CD8-positive, alpha-beta memory T cell (primary cell): ENCODE results near the gene KCNJ6. TPM values are rescaled to one million over a fixed set of nuclear protein-coding genes. Genes with fewer than 3 reads are reported as not detected.

Experiments
- CTCF ChIA-PET: fragments of 350-600 bp; sonication (Branson Sonifier 250); formaldehyde crosslinking; loops from one replicate; lab custom pipeline; 2021; ENCODE audit warnings: antibody characterized with exemption; lab: Charles Lee
- POLR2A ChIA-PET: fragments of 350-600 bp; sonication (Branson Sonifier 250); formaldehyde crosslinking; loops from one replicate; lab custom pipeline; 2021; ENCODE audit warnings: antibody characterized with exemption; lab: Charles Lee
- DNase-seq, 5 donors: peaks; one replicate each; pipeline versions ENCODE4 v3.0.0 to v3.0.0-alpha.2; 2020 to 2022; ENCODE audit warnings: mixed read lengths in 1 of 5
- H3K27ac ChIP-seq: one replicate; pipeline ENCODE4 v1.7.0; 2013; ENCODE audit warnings: low read depth, mild to moderate bottlenecking, low read length, moderate library complexity
- H3K27me3 ChIP-seq: 2 replicates; pipeline ENCODE4 v1.7.0; 2013; ENCODE audit warnings: low read length, mild to moderate bottlenecking; ENCODE audit not compliant: insufficient read depth, poor library complexity, severe bottlenecking
- H3K36me3 ChIP-seq: 2 replicates; pipeline ENCODE4 v1.7.0; 2013; ENCODE audit warnings: mild to moderate bottlenecking, low read length, moderate library complexity; ENCODE audit not compliant: insufficient read depth
- H3K4me1 ChIP-seq: 2 replicates; pipeline ENCODE4 v1.7.0; 2013; ENCODE audit warnings: mild to moderate bottlenecking, low read length, moderate library complexity; ENCODE audit not compliant: insufficient read depth
- H3K4me3 ChIP-seq: 2 replicates; pipeline ENCODE4 v1.7.0; 2013; ENCODE audit warnings: mild to moderate bottlenecking, low read length
- H3K9me3 ChIP-seq: 2 replicates; pipeline ENCODE4 v1.7.0; 2013; ENCODE audit warnings: mild to moderate bottlenecking, low read length
- H3K27ac Mint-ChIP-seq, 8 donors: one replicate each; pipeline ENCODE4 v1.8.0; 2020 to 2021; ENCODE audit warnings: mixed read lengths in 8 of 8, mild to moderate bottlenecking in 6 of 8, inconsistent platforms in 3 of 8, moderate library complexity in 3 of 8
- H3K27me3 Mint-ChIP-seq, 2 donors: one replicate each; pipeline ENCODE4 v1.8.0; 2020 to 2021; ENCODE audit warnings: mixed read lengths in 2 of 2, mild to moderate bottlenecking in 1 of 2, moderate library complexity in 1 of 2
- H3K36me3 Mint-ChIP-seq, 3 donors: one replicate each; pipeline ENCODE4 v1.8.0; 2020 to 2021; ENCODE audit warnings: mixed read lengths in 3 of 3, inconsistent platforms in 1 of 3, mild to moderate bottlenecking in 1 of 3
- H3K4me1 Mint-ChIP-seq, 3 donors: one replicate each; pipeline ENCODE4 v1.8.0; 2020 to 2021; ENCODE audit warnings: mixed read lengths in 3 of 3, inconsistent platforms in 1 of 3, mild to moderate bottlenecking in 1 of 3
- H3K4me3 Mint-ChIP-seq, 7 donors: one replicate each; pipeline ENCODE4 v1.8.0; 2020 to 2021; ENCODE audit warnings: mixed read lengths in 7 of 7, mild to moderate bottlenecking in 6 of 7, moderate library complexity in 4 of 7, inconsistent platforms in 2 of 7
- H3K9me3 Mint-ChIP-seq, 5 donors: one replicate each; pipeline ENCODE4 v1.8.0; 2020 to 2022; ENCODE audit warnings: mixed read lengths in 5 of 5, mild to moderate bottlenecking in 3 of 5, moderate library complexity in 2 of 5, inconsistent platforms in 1 of 5
- polyA plus RNA-seq: library from polyadenylated mRNA; unstranded; fragments of 300-500 nt; fragmentation: Illumina TruSeq; gene quantifications from one replicate; pipeline ENCODE4 v1.2.3, GENCODE V29; 2021
- total RNA-seq, 2 experiments: library from RNA; stranded (reverse); gene quantifications; one replicate each; pipeline ENCODE4 v1.2.3, GENCODE V29; 2021

Gene KCNJ6
- total and polyA plus RNA-seq, 3 experiments from 2014 or later: not detected

DNA sequence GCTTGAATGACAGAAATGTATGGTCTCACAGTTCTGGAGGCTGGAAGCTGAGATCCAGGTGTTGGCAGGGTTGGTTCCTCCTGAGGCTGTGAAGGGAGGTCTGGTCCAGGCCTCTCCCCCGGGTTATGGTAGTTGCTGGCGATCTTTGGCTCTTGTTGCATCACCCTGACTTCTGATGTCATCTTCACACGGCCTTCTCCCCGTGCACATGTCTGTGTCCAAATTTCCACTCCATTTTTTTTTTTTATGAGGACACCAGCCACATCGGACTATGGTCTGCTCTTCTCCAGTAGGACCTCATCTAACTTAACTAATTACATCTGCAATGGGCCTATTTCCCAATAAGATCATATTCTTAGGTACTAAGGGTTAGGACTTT lies 232.2 kb downstream of the KCNJ6 start:
- peak overlapping the region in 1 of 8 donors; percentile 36 for H3K27ac Mint-ChIP-seq
- Histone ChIP-seq H3K36me3 (no peaks in the 10 kb centered on the region), H3K4me3 (no peak overlapping the region), H3K4me1 (no peaks in the 10 kb centered on the region), H3K9me3 (no peaks in the 10 kb centered on the region), H3K27me3 (no peaks in the 10 kb centered on the region), H3K27ac (no peak overlapping the region)
- CTCF ChIA-PET: no interaction called here
- H3K4me3 Mint-ChIP-seq: no peak overlapping the region
- POLR2A ChIA-PET: no interaction called here
- no peaks in the 10 kb centered on the region for H3K9me3 Mint-ChIP-seq
- H3K27me3 Mint-ChIP-seq: peaks cover 8 to 37% of the 10 kb centered on the region in 2 donors
- H3K36me3 Mint-ChIP-seq: no peaks in the 10 kb centered on the region
- H3K4me1 Mint-ChIP-seq: no peaks in the 10 kb centered on the region
- no peak for DNase-seq

DNA sequence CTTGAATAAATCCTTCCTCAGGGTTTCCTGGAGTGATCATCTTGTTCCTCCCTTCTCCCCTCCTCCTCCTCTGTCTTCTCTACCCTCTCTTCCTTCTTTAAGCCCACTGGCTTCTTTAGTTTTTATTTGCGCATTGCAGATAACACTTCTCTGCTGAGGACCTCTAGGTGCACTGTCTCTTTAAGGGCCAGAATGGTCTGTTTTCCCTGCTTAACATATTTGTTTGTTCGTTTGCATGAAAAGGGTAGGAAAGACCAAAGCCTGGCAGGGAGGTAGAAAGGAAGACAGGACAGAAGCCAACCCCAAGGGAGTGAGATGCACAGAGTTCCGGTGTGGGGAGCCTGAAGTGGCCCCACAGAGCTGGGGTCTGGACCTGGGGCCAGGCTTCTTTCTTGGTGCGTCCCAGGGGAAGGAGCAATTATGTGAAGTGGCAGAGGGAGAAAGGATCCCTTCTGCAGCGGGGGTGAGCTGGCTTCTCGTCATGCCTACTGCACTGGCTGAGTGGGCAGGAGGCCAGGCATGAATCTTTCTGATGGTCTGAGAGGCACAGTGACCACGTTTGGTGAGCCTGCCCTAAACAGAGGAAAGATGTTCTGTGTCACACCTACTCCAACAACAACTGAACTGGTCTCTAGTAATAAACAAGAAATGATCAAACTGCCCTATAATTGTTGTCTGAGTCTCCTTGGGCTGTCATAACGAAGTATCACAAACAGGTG lies 232.7 kb downstream of the KCNJ6 start:
- no peaks in the 10 kb centered on the region for H3K36me3 Mint-ChIP-seq
- peaks cover 8 to 38% of the 10 kb centered on the region in 2 donors for H3K27me3 Mint-ChIP-seq
- H3K27me3 ChIP-seq: no peaks in the 10 kb centered on the region
- ChIA-PET CTCF (no interaction called here), POLR2A (no interaction called here)
- H3K27ac Mint-ChIP-seq: no peak overlapping the region
- no peak overlapping the region for H3K4me3 Mint-ChIP-seq
- no peaks in the 10 kb centered on the region for H3K9me3 Mint-ChIP-seq
- H3K36me3 ChIP-seq: no peaks in the 10 kb centered on the region
- no peaks in the 10 kb centered on the region for H3K4me1 ChIP-seq
- H3K27ac ChIP-seq: no peak overlapping the region
- H3K4me1 Mint-ChIP-seq: no peaks in the 10 kb centered on the region
- no peak overlapping the region for H3K4me3 ChIP-seq
- no peak for DNase-seq
- H3K9me3 ChIP-seq: no peaks in the 10 kb centered on the region

- Histone ChIP-seq H3K4me3 (no peak overlapping the region), H3K9me3 (no peaks in the 10 kb centered on the region), H3K4me1 (no peaks in the 10 kb centered on the region), H3K36me3 (no peaks in the 10 kb centered on the region), H3K27ac (no peak overlapping the region), H3K27me3 (no peaks in the 10 kb centered on the region)
- CTCF ChIA-PET: no interaction called here
- Mint-ChIP-seq H3K9me3 (peaks cover 0 to 2% (median 0%) of the 10 kb centered on the region in 5 donors), H3K27ac (no peak overlapping the region), H3K27me3 (peaks cover 9 to 44% of the 10 kb centered on the region in 2 donors), H3K4me3 (no peak overlapping the region), H3K36me3 (no peaks in the 10 kb centered on the region), H3K4me1 (no peaks in the 10 kb centered on the region)
- POLR2A ChIA-PET: no interaction called here
- no peak for DNase-seq
These were observed 233.3 kb downstream of the KCNJ6 start for GRCh38 chr21:37682966-37683365.

- no peaks in the 10 kb centered on the region for H3K36me3 ChIP-seq
- Mint-ChIP-seq H3K27ac (no peak overlapping the region), H3K27me3 (peaks cover 14 to 58% of the 10 kb centered on the region in 2 donors), H3K9me3 (peaks cover 0 to 2% (median 0%) of the 10 kb centered on the region in 5 donors), H3K4me1 (peaks cover 0 to 1% (median 0%) of the 10 kb centered on the region in 3 donors), H3K4me3 (no peak overlapping the region), H3K36me3 (no peaks in the 10 kb centered on the region)
- no peak for DNase-seq
- no peaks in the 10 kb centered on the region for H3K4me1 ChIP-seq
- ChIA-PET CTCF (no interaction called here), POLR2A (no interaction called here)
- no peak overlapping the region for H3K27ac ChIP-seq
- peaks cover 4% of the 10 kb centered on the region for H3K27me3 ChIP-seq
- no peaks in the 10 kb centered on the region for H3K9me3 ChIP-seq
- no peak overlapping the region for H3K4me3 ChIP-seq
These were observed 239.3 kb downstream of the KCNJ6 start for GRCh38 chr21:37677006-37677405.

DNA sequence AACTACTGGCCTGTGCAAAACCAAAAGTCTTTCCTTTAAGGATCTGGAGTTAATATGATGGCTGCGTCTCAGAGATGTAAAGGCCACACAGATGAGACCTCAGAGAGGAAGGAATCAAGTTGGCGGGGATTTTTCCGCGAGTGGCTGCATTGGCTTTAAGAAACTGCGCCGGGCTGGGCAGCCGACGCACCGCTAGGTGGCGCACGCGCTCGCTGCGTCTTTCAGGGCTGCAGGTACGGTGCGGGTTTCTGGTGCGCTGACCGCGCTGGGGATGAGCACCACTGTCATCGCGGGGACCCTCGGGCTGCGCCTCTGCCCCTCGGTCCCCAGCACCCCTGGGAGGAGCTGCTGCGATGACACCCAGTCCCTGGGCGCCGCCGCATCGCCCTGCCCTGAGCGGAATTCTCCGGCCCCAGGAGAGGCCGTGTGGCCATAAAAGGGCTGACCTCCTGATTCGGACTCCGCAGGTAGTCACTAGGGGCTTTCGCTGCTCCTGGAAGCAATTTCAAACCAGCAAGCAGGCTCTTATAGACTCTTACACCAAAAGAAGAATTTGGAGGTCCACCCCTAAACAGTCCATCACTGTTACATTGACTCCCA lies 241.0 kb downstream of the KCNJ6 start:
- peaks cover 15 to 47% of the 10 kb centered on the region in 2 donors for H3K27me3 Mint-ChIP-seq
- Histone ChIP-seq H3K9me3 (no peaks in the 10 kb centered on the region), H3K4me3 (no peak overlapping the region), H3K27ac (no peak overlapping the region), H3K36me3 (no peaks in the 10 kb centered on the region), H3K27me3 (peaks cover 4% of the 10 kb centered on the region), H3K4me1 (no peaks in the 10 kb centered on the region)
- peak; percentile 11 to 54 (median 29) for DNase-seq
- ChIA-PET POLR2A (no interaction called here), CTCF (interaction anchor here (1.3 to 1.4 kb wide), 2 partner anchors 20 to 112 kb away, joined by 3 to 4 read pairs; no protein-coding TSS in a partner anchor)
- H3K4me3 Mint-ChIP-seq: no peak overlapping the region
- H3K36me3 Mint-ChIP-seq: no peaks in the 10 kb centered on the region
- H3K4me1 Mint-ChIP-seq: peaks cover 0 to 1% (median 0%) of the 10 kb centered on the region in 3 donors
- peaks cover 0 to 2% (median 0%) of the 10 kb centered on the region in 5 donors for H3K9me3 Mint-ChIP-seq
- peak overlapping the region in 1 of 8 donors; percentile 57 for H3K27ac Mint-ChIP-seq

DNA sequence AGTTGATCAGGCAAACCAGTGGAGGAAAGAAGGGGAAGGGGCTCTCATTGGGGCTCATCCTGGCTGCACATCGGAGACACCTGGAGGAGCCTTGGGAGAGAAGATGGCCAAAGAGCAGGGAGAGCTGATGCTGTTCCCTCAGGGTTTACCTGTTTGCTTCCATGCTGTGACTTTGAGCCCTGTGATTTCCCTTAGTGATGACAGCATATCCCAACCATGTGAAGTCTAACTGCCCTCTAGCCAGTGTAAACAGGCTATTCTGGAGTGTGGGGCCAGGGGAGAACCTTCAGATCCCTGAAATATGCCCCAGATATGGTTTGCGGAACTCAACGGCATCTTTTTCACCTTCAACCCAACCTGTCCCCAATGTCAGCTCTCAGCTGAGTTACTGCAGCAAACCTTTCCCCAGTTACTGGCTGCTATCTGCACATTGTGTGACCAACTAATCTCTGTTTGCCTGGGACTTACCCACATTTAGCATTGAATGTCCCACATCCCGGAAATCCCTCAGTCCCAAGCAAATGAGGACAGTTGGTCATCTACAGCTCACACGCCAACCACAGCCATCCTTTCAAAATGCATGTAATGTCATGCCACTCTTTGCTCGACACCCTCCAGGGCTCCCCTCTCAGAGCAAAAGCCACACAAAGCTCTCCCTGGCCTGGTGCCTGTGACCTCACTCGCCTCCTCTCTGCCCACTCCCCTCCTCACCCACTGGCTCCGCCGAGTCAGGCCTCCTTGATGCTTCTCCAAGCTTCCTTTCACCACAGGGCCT lies 242.3 kb downstream of the KCNJ6 start:
- H3K9me3 Mint-ChIP-seq: peaks cover 0 to 2% (median 0%) of the 10 kb centered on the region in 5 donors

DNA sequence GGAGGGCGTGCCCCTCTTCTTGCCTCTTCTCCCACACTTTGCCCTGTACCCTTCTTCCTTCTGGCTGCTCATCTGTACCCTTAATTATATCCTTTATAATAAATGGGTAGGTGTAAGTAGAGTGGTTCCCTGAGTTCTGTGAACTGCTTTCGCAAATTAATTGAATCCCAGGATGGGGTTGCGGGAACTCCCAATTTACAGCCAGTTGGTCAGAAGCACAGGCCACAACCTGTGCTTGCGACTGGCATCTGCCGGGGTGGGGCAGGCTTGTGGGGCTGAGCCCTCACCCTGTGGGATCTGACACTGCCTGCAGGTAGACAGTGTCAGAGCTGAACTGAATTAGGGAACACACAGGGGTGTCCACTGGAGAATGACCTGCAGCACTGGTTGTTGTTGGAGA lies 244.9 kb downstream of the KCNJ6 start:
- H3K9me3 Mint-ChIP-seq: no peaks in the 10 kb centered on the region
- no peaks in the 10 kb centered on the region for H3K36me3 Mint-ChIP-seq
- H3K4me3 Mint-ChIP-seq: no peak overlapping the region
- peaks cover 0 to 1% (median 0%) of the 10 kb centered on the region in 3 donors for H3K4me1 Mint-ChIP-seq
- no peak for DNase-seq
- H3K27me3 Mint-ChIP-seq: peaks cover 14 to 34% of the 10 kb centered on the region in 2 donors
- Histone ChIP-seq H3K36me3 (no peaks in the 10 kb centered on the region), H3K9me3 (no peaks in the 10 kb centered on the region), H3K27me3 (peaks cover 4% of the 10 kb centered on the region), H3K4me3 (no peak overlapping the region), H3K27ac (no peak overlapping the region), H3K4me1 (no peaks in the 10 kb centered on the region)
- ChIA-PET POLR2A (no interaction called here), CTCF (no interaction called here)
- no peak overlapping the region for H3K27ac Mint-ChIP-seq

More for the DNA sequence above, 242.3 kb downstream of the KCNJ6 start:
- no peak overlapping the region for H3K4me3 Mint-ChIP-seq
- CTCF ChIA-PET: interaction anchor here (1.1 to 1.4 kb wide), 3 partner anchors 21 to 110 kb away, joined by 3 to 4 read pairs (median 3); no protein-coding TSS in a partner anchor
- H3K36me3 Mint-ChIP-seq: no peaks in the 10 kb centered on the region
- H3K9me3 ChIP-seq: no peaks in the 10 kb centered on the region
- H3K27me3 ChIP-seq: peaks cover 4% of the 10 kb centered on the region
- POLR2A ChIA-PET: no interaction called here
- no peak overlapping the region for H3K4me3 ChIP-seq
- H3K4me1 ChIP-seq: no peaks in the 10 kb centered on the region
- H3K4me1 Mint-ChIP-seq: peaks cover 0 to 1% (median 0%) of the 10 kb centered on the region in 3 donors
- no peak overlapping the region for H3K27ac ChIP-seq
- no peak for DNase-seq
- H3K27ac Mint-ChIP-seq: no peak overlapping the region
- no peaks in the 10 kb centered on the region for H3K36me3 ChIP-seq
- peaks cover 15 to 44% of the 10 kb centered on the region in 2 donors for H3K27me3 Mint-ChIP-seq

DNA sequence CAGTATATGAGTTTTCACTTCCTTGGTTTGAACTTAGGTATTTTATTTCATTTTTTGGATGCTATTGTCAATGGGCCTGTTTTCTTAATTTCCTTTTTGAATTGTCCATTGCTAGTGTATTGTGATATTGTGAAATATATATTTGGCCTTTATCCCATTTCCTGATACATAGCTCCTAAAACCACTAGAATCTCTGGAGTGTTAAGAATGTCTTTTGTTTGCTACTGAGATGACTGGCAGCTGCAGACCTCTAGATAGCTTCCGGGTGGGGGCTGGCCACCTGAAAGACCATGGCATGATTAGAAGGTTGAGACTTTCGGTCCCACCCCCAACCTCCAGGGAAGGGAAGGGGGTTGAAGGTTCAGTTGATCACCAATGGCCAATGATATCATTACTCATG lies 245.4 kb downstream of the KCNJ6 start:
- H3K36me3 ChIP-seq: no peaks in the 10 kb centered on the region
- no peaks in the 10 kb centered on the region for H3K4me1 ChIP-seq
- POLR2A ChIA-PET: no interaction called here
- H3K9me3 ChIP-seq: no peaks in the 10 kb centered on the region
- no peak for DNase-seq
- peaks cover 0 to 1% (median 0%) of the 10 kb centered on the region in 3 donors for H3K4me1 Mint-ChIP-seq
- no peaks in the 10 kb centered on the region for H3K9me3 Mint-ChIP-seq
- CTCF ChIA-PET: no interaction called here
- no peak overlapping the region for H3K4me3 Mint-ChIP-seq
- no peak overlapping the region for H3K4me3 ChIP-seq
- H3K27me3 Mint-ChIP-seq: peaks cover 14 to 34% of the 10 kb centered on the region in 2 donors
- H3K27ac Mint-ChIP-seq: no peak overlapping the region
- H3K36me3 Mint-ChIP-seq: no peaks in the 10 kb centered on the region
- H3K27ac ChIP-seq: no peak overlapping the region
- H3K27me3 ChIP-seq: peaks cover 4% of the 10 kb centered on the region
